B cell (primary cell): ENCODE measurements around the gene BTBD1. TPM values are rescaled to one million over a fixed set of nuclear protein-coding genes. Genes with fewer than 3 reads are reported as not detected.

Experiments used
- ATAC-seq: fragments of 200-7000 bp; cut with Tn5 transposase; one replicate; pipeline ENCODE4 v1.10.0; 2021; ENCODE audit warnings: low read depth, mild to moderate bottlenecking, moderate number of reproducible peaks, moderate library complexity
- CTCF ChIA-PET: fragments of 350-600 bp; sonication (Branson Sonifier 250); formaldehyde crosslinking; loops from one replicate; lab custom pipeline; 2021; ENCODE audit warnings: antibody characterized with exemption, inconsistent platforms; lab: Charles Lee
- POLR2A ChIA-PET: fragments of 350-600 bp; sonication (Branson Sonifier 250); formaldehyde crosslinking; loops from one replicate; lab custom pipeline; 2021; ENCODE audit warnings: antibody characterized with exemption; lab: Charles Lee
- DNase-seq: peaks from one replicate; pipeline ENCODE4 v3.0.0; 2013
- H2AFZ ChIP-seq: 2 replicates; pipeline ENCODE4 v1.6.1; 2012; ENCODE audit warnings: mild to moderate bottlenecking, low read depth, low read length; ENCODE audit not compliant: insufficient read depth, poor library complexity, severe bottlenecking
- H3K27ac ChIP-seq, 2 donors: 1 replicate in 1 of 2; 2 replicates in 1 of 2; pipeline ENCODE4 v1.5.1; 2012 to 2013; ENCODE audit warnings: low read length in 2 of 2, mild to moderate bottlenecking in 2 of 2, moderate library complexity in 1 of 2
- H3K27me3 ChIP-seq, 4 experiments: fragments of 200-600 bp in 1 of 4; sonication (generic) in 1 of 4; replicated peaks in 1 of 4; 1 replicate in 2 of 4; 2 replicates in 2 of 4; pipeline versions ENCODE4 v1.6.1 to v1.7.0; 2013 to 2016; ENCODE audit warnings: low read length in 3 of 4, mild to moderate bottlenecking in 2 of 4, mixed read lengths in 1 of 4, moderate library complexity in 1 of 4; ENCODE audit not compliant: insufficient read depth in 4 of 4, control insufficient read depth in 3 of 4; ENCODE audit errors: control extremely low read depth in 1 of 4
- H3K36me3 ChIP-seq, 2 experiments: replicated peaks in 1 of 2; 1 replicate in 1 of 2; 2 replicates in 1 of 2; pipeline versions ENCODE4 v1.6.1 to v1.7.1; 2013; ENCODE audit warnings: low read length in 1 of 2; ENCODE audit not compliant: insufficient read depth in 2 of 2, control insufficient read depth in 1 of 2; ENCODE audit errors: control extremely low read depth in 1 of 2, extremely low read depth in 1 of 2
- H3K4me1 ChIP-seq, 2 donors: fragments of 200-600 bp in 1 of 2; sonication (generic) in 1 of 2; 1 replicate in 1 of 2; 2 replicates in 1 of 2; pipeline versions ENCODE4 v1.5.1 to v1.6.1; 2013 to 2017; ENCODE audit warnings: low read length in 2 of 2; ENCODE audit not compliant: control insufficient read depth in 2 of 2, insufficient read depth in 2 of 2
- H3K4me2 ChIP-seq: replicated peaks from 2 replicates; pipeline ENCODE3; 2012; ENCODE audit warnings: mild to moderate bottlenecking, low read depth, low read length; ENCODE audit not compliant: poor library complexity, severe bottlenecking
- H3K4me3 ChIP-seq, 5 experiments: fragments of 200-600 bp in 1 of 5; sonication (generic) in 1 of 5; 1 replicate in 3 of 5; 2 replicates in 2 of 5; pipeline versions ENCODE4 v1.5.1 to v1.7.0; 2011 to 2016; ENCODE audit warnings: low read length in 4 of 5, mild to moderate bottlenecking in 4 of 5, low read depth in 2 of 5, control low read depth in 1 of 5, moderate library complexity in 1 of 5; ENCODE audit not compliant: insufficient read depth in 1 of 5; ENCODE audit errors: control extremely low read depth in 1 of 5, extremely low read depth in 1 of 5
- H3K79me2 ChIP-seq: fragments of 200-600 bp; sonication (generic); one replicate; pipeline ENCODE4 v1.6.0; 2016; ENCODE audit warnings: low read length; ENCODE audit not compliant: control insufficient read depth, insufficient read depth
- H3K9ac ChIP-seq: fragments of 200-600 bp; sonication (generic); 2 replicates; pipeline ENCODE4 v1.6.1; 2017; ENCODE audit warnings: mild to moderate bottlenecking, low read length, moderate library complexity
- H3K9me3 ChIP-seq, 3 donors: one replicate each; pipeline versions ENCODE4 v1.6.1 to v1.7.1; 2013; ENCODE audit warnings: low read length in 2 of 3; ENCODE audit not compliant: control insufficient read depth in 2 of 3, insufficient read depth in 1 of 3; ENCODE audit errors: control extremely low read depth in 1 of 3
- H4K20me1 ChIP-seq: 2 replicates; pipeline ENCODE4 v1.6.0; 2012; ENCODE audit warnings: mild to moderate bottlenecking, low read length; ENCODE audit not compliant: insufficient read depth, control insufficient read depth, poor library complexity, severe bottlenecking
- H3K27ac Mint-ChIP-seq: one replicate; pipeline ENCODE4 v1.8.0; 2021; ENCODE audit warnings: mixed read lengths
- H3K27me3 Mint-ChIP-seq: one replicate; pipeline ENCODE4 v1.8.0; 2021; ENCODE audit warnings: mixed read lengths
- H3K4me1 Mint-ChIP-seq: one replicate; pipeline ENCODE4 v1.8.0; 2021; ENCODE audit warnings: mixed read lengths
- H3K4me3 Mint-ChIP-seq: one replicate; pipeline ENCODE4 v1.8.0; 2021; ENCODE audit warnings: mixed read lengths
- H3K9me3 Mint-ChIP-seq: one replicate; pipeline ENCODE4 v1.8.0; 2022; ENCODE audit warnings: mixed read lengths; ENCODE audit not compliant: insufficient read depth
- CTCF ChIP-seq: fragments of 200-600 bp; IDR thresholded peaks from one replicate; pipeline ENCODE4 v1.8.0; 2022; ENCODE audit warnings: antibody characterized with exemption, mild to moderate bottlenecking
- EZH2 ChIP-seq: IDR thresholded peaks from 2 replicates; pipeline ENCODE4 v1.6.1; 2012; ENCODE audit warnings: borderline replicate concordance, low read depth, mild to moderate bottlenecking, moderate library complexity, low read length; ENCODE audit not compliant: insufficient read depth, poor library complexity, severe bottlenecking
- WGBS: methylation state at CpG from one replicate; pipeline ENCODE4 v1.1.5; 2013; ENCODE audit warnings: missing lambda C conversion rate; ENCODE audit not compliant: insufficient coverage; 5-methylcytosine and 5-hydroxymethylcytosine counted together
- intact Hi-C: fragments of 100-400 bp; cut with micrococcal nuclease; formaldehyde crosslinking; loops from one replicate; pipeline ENCODE4 v1.10.0; 2022
- polyA plus RNA-seq: library from polyadenylated mRNA; depleted of rRNA; stranded (reverse); fragments of >200 nt; gene quantifications from 2 replicates; pipeline ENCODE4 v1.2.3, GENCODE V29; 2012
- total RNA-seq, 2 donors: library from RNA; stranded (reverse); fragments of 120-200 nt in 1 of 2; gene quantifications; 1 replicate in 1 of 2; 2 replicates in 1 of 2; pipeline versions ENCODE4 v1.2.3 to v1.2.4, GENCODE V29; 2013 to 2022

Gene BTBD1
- total and polyA plus RNA-seq, 2 donors (not counting 1 experiment from before 2014, with no cell fraction given), result 20.7 to 47.5 TPM

GRCh38 chr15:83065431-83065830 is 1.6 kb downstream of the BTBD1 start:
- Histone ChIP-seq H3K9ac (peak overlapping the region; percentile 85), H3K4me2 (peak overlapping the region; percentile 90), H2AFZ (peak overlapping the region; percentile 8), H3K27me3 (no peaks in the 10 kb centered on the region), H3K79me2 (peaks cover 66% of the 10 kb centered on the region), H4K20me1 (peaks cover 47% of the 10 kb centered on the region), H3K36me3 (peaks cover 5 to 15% of the 10 kb centered on the region in 2 experiments), H3K4me1 (peaks cover 48% of the 10 kb centered on the region in 2 donors), H3K27ac (peak overlapping the region in 1 of 2 donors; percentile 84), H3K4me3 (peak overlapping the region; percentile 8 to 87 (median 81)), H3K9me3 (peaks cover 0 to 5% (median 3%) of the 10 kb centered on the region in 3 donors)
- CTCF ChIA-PET, result interaction anchor here (1.1 kb wide), 1 partner anchor 66 kb away, joined by 3 read pairs; no protein-coding TSS in a partner anchor
- POLR2A ChIA-PET, result no interaction called here
- Mint-ChIP-seq H3K9me3 (no peaks in the 10 kb centered on the region), H3K4me1 (peaks cover 10% of the 10 kb centered on the region), H3K4me3 (peak overlapping the region; percentile 78), H3K27me3 (no peaks in the 10 kb centered on the region), H3K27ac (peak overlapping the region; percentile 85)
- DNase-seq (no peak), ATAC-seq (no peak)
- intact Hi-C loops, result no loop called here
- no CpG with 5 or more reads among the region's 3 CpGs for WGBS
- TF ChIP-seq EZH2 (no peak), CTCF (no peak)

- H3K9me3 Mint-ChIP-seq, result no peaks in the 10 kb centered on the region
- no peak for TF ChIP-seq EZH2
- TF ChIP-seq CTCF, result no peak
- peaks cover 48% of the 10 kb centered on the region in 2 donors for H3K4me1 ChIP-seq
- intact Hi-C loops, result no loop called here
- peak overlapping the region; percentile 90 for H3K4me2 ChIP-seq
- H3K4me1 Mint-ChIP-seq, result peaks cover 10% of the 10 kb centered on the region
- H4K20me1 ChIP-seq, result peaks cover 49% of the 10 kb centered on the region
- H2AFZ ChIP-seq, result no peak overlapping the region
- ATAC-seq (no peak), DNase-seq (peak; percentile 13)
- peaks cover 5 to 15% of the 10 kb centered on the region in 2 experiments for H3K36me3 ChIP-seq
- H3K27me3 Mint-ChIP-seq, result no peaks in the 10 kb centered on the region
- CTCF ChIA-PET, result interaction anchor here (1.1 kb wide), 1 partner anchor 65 kb away, joined by 3 read pairs; no protein-coding TSS in a partner anchor
- H3K4me3 ChIP-seq, result peak overlapping the region in 2 of 5 experiments; percentile 10 to 87
- H3K27ac Mint-ChIP-seq, result peak overlapping the region; percentile 1
- peaks cover 0 to 5% (median 3%) of the 10 kb centered on the region in 3 donors for H3K9me3 ChIP-seq
- no CpG with 5 or more reads among the region's 4 CpGs for WGBS
- POLR2A ChIA-PET, result no interaction called here
- peaks cover 70% of the 10 kb centered on the region for H3K79me2 ChIP-seq
- peak overlapping the region; percentile 85 for H3K9ac ChIP-seq
- H3K27ac ChIP-seq, result peak overlapping the region in 1 of 2 donors; percentile 84
- H3K27me3 ChIP-seq, result no peaks in the 10 kb centered on the region
- peak overlapping the region; percentile 78 for H3K4me3 Mint-ChIP-seq
Measured at GRCh38 chr15:83064859-83065258, 2.2 kb downstream of the BTBD1 start.
